Neural cell (in vitro differentiated cells): ENCODE results near the gene WNT4.

Experiments used
- EP300 ChIP-seq: fragments of 450-650 bp; conservative IDR thresholded peaks from 2 replicates; pipeline ENCODE4 v1.6.1; 2014; ENCODE audit warnings: antibody characterized with exemption, mild to moderate bottlenecking, moderate library complexity; ENCODE audit not compliant: poor library complexity, severe bottlenecking
- EZH2 ChIP-seq: fragments of 200-600, 300-800 bp; shearing (Covaris generic), sonication (generic); IDR thresholded peaks from 2 replicates; pipeline ENCODE4 v1.6.1; 2014; ENCODE audit warnings: antibody characterized with exemption, low read length, borderline replicate concordance, mild to moderate bottlenecking; ENCODE audit not compliant: insufficient read depth, poor library complexity, severe bottlenecking
- MXI1 ChIP-seq: fragments of 450-650 bp; conservative IDR thresholded peaks from 2 replicates; pipeline ENCODE4 v1.6.1; 2014; ENCODE audit warnings: antibody characterized with exemption, mild to moderate bottlenecking; ENCODE audit not compliant: poor library complexity, severe bottlenecking
- POLR2AphosphoS5 ChIP-seq: IDR thresholded peaks from 2 replicates; pipeline ENCODE4 v1.6.1; 2012
- RAD21 ChIP-seq: fragments of 450-650 bp; conservative IDR thresholded peaks from 2 replicates; pipeline ENCODE4 v1.6.1; 2014; ENCODE audit warnings: antibody characterized with exemption, mild to moderate bottlenecking, moderate library complexity
- SMC3 ChIP-seq: fragments of 450-650 bp; conservative IDR thresholded peaks from 2 replicates; pipeline ENCODE4 v1.6.1; 2014; ENCODE audit warnings: antibody characterized with exemption, mild to moderate bottlenecking, moderate library complexity; ENCODE audit not compliant: poor library complexity
- TAF1 ChIP-seq: IDR thresholded peaks from 2 replicates; pipeline ENCODE4 v1.6.1; 2012; ENCODE audit warnings: low read depth
- TF ChIP-seq, protein P1 (sequence below): fragments of 450-650 bp; IDR thresholded peaks from 2 replicates; pipeline ENCODE4 v1.5.1; 2014; ENCODE audit warnings: antibody characterized with exemption, mild to moderate bottlenecking, moderate library complexity; ENCODE audit not compliant: poor library complexity, severe bottlenecking
- TF ChIP-seq, protein P2 (sequence below): IDR thresholded peaks from 2 replicates; pipeline ENCODE4 v1.6.1; 2012; ENCODE audit warnings: borderline replicate concordance

DNA sequence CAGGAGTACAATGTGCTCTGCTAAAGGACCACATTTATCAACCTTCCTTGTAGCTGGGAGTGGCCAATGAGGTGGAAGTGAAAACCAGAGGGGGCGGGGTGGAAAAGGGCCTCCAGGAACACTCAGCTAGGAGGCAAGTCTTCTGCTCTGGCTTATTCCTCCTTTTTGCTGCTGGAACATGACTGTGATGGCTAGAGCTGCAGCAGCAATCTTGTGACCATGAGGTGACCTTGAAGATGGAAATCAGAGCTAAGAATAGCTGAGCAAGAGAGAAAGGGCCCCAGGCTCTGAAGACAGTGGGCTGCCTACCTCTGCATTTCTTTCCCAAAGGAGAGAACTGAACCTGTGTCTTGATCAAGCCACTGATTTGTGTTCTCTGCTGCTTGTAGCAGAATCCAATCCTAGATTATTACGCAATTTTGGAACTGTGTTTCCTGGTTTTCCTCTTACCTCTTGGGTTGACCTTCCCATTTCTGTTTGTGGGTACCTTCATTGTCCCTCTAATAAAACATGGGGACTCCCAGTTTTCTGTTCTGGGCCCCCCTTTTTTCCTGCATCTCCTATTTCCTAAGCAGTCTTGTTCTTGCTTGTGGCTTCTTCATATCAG lies 36.4 kb upstream of the WNT4 start:
- TF ChIP-seq, protein P1, sequence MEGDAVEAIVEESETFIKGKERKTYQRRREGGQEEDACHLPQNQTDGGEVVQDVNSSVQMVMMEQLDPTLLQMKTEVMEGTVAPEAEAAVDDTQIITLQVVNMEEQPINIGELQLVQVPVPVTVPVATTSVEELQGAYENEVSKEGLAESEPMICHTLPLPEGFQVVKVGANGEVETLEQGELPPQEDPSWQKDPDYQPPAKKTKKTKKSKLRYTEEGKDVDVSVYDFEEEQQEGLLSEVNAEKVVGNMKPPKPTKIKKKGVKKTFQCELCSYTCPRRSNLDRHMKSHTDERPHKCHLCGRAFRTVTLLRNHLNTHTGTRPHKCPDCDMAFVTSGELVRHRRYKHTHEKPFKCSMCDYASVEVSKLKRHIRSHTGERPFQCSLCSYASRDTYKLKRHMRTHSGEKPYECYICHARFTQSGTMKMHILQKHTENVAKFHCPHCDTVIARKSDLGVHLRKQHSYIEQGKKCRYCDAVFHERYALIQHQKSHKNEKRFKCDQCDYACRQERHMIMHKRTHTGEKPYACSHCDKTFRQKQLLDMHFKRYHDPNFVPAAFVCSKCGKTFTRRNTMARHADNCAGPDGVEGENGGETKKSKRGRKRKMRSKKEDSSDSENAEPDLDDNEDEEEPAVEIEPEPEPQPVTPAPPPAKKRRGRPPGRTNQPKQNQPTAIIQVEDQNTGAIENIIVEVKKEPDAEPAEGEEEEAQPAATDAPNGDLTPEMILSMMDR, result no peak
- no peak for TF ChIP-seq EZH2
- TF ChIP-seq EP300, result no peak
- no peak for TF ChIP-seq RAD21
- TF ChIP-seq SMC3, result no peak
- no peak for TF ChIP-seq POLR2AphosphoS5
- TF ChIP-seq, protein P2, sequence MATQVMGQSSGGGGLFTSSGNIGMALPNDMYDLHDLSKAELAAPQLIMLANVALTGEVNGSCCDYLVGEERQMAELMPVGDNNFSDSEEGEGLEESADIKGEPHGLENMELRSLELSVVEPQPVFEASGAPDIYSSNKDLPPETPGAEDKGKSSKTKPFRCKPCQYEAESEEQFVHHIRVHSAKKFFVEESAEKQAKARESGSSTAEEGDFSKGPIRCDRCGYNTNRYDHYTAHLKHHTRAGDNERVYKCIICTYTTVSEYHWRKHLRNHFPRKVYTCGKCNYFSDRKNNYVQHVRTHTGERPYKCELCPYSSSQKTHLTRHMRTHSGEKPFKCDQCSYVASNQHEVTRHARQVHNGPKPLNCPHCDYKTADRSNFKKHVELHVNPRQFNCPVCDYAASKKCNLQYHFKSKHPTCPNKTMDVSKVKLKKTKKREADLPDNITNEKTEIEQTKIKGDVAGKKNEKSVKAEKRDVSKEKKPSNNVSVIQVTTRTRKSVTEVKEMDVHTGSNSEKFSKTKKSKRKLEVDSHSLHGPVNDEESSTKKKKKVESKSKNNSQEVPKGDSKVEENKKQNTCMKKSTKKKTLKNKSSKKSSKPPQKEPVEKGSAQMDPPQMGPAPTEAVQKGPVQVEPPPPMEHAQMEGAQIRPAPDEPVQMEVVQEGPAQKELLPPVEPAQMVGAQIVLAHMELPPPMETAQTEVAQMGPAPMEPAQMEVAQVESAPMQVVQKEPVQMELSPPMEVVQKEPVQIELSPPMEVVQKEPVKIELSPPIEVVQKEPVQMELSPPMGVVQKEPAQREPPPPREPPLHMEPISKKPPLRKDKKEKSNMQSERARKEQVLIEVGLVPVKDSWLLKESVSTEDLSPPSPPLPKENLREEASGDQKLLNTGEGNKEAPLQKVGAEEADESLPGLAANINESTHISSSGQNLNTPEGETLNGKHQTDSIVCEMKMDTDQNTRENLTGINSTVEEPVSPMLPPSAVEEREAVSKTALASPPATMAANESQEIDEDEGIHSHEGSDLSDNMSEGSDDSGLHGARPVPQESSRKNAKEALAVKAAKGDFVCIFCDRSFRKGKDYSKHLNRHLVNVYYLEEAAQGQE, result no peak
- TF ChIP-seq MXI1, result no peak
- no peak for TF ChIP-seq TAF1
